Mucosa of descending colon (tissue), 3 donors: ENCODE results near the gene PPP1R27. TPM values are rescaled to one million over a fixed set of nuclear protein-coding genes. Genes with fewer than 3 reads are reported as not detected.

ENCODE experiments used
- ATAC-seq: fragments of 200-7000 bp; cut with Tn5 transposase; one replicate; pipeline ENCODE4 v1.9.1; 2020; ENCODE audit warnings: mild to moderate bottlenecking, moderate library complexity
- DNase-seq, 3 donors: peaks; one replicate each; pipeline ENCODE4 v3.0.0-alpha.2; 2020
- H3K36me3 ChIP-seq: fragments of 200-600 bp; one replicate; pipeline ENCODE4 v1.8.0; 2021; ENCODE audit warnings: low read depth, mild to moderate bottlenecking
- H3K4me1 ChIP-seq: fragments of 200-600 bp; one replicate; pipeline ENCODE4 v1.8.0; 2021; ENCODE audit warnings: low read depth, mild to moderate bottlenecking
- H3K4me3 ChIP-seq: fragments of 200-600 bp; one replicate; pipeline ENCODE4 v1.8.0; 2021; ENCODE audit warnings: mild to moderate bottlenecking
- H3K9me3 ChIP-seq: fragments of 200-600 bp; one replicate; pipeline ENCODE4 v1.8.0; 2021; ENCODE audit warnings: mild to moderate bottlenecking
- intact Hi-C, 2 donors: fragments of 100-400 bp; cut with DNase I in 1 of 2; cut with micrococcal nuclease in 1 of 2; formaldehyde crosslinking; loops; one replicate each; pipeline versions ENCODE4 v1.11.0 to v1.11.1; 2022; cut with DNase I, micrococcal nuclease
- total RNA-seq, 3 donors: library from RNA; stranded (reverse); fragmentation: NEBNext Ultra II Directional in 2 of 3; extraction: Animal tissue kit (Norgen Biotek cat#: 25700) in 2 of 3; gene quantifications; one replicate each; pipeline versions ENCODE4 v1.2.1 to v1.2.4, GENCODE V29; 2021 to 2023
- TF ChIP-seq, protein P1 (sequence below): fragments of 200-600 bp; IDR thresholded peaks from one replicate; pipeline ENCODE4 v1.8.0; 2022; ENCODE audit warnings: antibody characterized with exemption, mild to moderate bottlenecking
- donor health status: DM: no; HTN: no; CAD: no; lungs with moderate emphysema.
- donor health status: DM: no; HTN: no; CAD: no.
- donor health status: DM: no; HTN: yes; CAD: no.

PPP1R27 gene
- total RNA-seq, 3 donors from 2014 or later = 0.52 to 0.84 TPM; not detected in 1

DNA sequence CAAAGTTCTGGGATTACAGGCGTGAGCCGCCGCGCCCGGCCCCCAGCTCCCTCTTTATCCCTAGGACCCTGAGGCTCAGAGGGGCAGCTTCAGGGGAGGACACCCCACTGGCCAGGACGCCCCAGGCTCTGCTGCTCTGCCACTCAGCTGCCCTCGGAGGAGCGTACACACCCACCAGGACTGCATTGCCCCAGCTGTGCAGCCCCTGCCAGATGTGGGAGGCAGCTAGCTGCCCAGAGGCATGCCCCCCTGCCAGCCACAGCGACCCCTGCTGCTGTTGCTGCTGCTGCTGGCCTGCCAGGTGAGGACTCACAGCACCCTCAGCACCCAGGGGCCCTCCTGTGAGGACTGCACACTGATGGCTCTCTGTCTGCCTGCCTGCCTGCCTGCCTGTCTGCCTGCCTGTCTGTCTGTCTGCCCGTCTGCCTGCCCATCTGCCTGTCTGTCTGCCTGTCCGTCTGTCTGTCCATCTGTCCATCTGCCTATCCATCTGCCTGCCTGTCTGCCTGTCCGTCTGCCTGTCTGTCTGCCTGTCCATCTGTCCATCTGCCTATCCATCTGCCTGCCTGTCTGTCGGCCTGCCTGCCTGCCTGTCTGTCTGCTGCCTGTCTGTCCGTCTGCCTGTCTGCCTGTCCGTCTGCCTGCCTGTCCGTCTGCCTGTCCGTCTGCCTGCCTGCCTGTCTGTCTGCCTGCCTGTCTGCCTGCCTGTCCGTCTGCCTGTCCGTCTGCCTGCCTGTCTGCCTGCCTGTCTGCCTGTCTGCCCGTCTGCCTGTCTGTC lies 25.9 kb downstream of the PPP1R27 start:
- no peak overlapping the region for H3K4me3 ChIP-seq
- H3K4me1 ChIP-seq = peaks cover 3% of the 10 kb centered on the region
- H3K9me3 ChIP-seq = no peaks in the 10 kb centered on the region
- intact Hi-C loops = no loop called here
- no peak for DNase-seq
- TF ChIP-seq, protein P1, sequence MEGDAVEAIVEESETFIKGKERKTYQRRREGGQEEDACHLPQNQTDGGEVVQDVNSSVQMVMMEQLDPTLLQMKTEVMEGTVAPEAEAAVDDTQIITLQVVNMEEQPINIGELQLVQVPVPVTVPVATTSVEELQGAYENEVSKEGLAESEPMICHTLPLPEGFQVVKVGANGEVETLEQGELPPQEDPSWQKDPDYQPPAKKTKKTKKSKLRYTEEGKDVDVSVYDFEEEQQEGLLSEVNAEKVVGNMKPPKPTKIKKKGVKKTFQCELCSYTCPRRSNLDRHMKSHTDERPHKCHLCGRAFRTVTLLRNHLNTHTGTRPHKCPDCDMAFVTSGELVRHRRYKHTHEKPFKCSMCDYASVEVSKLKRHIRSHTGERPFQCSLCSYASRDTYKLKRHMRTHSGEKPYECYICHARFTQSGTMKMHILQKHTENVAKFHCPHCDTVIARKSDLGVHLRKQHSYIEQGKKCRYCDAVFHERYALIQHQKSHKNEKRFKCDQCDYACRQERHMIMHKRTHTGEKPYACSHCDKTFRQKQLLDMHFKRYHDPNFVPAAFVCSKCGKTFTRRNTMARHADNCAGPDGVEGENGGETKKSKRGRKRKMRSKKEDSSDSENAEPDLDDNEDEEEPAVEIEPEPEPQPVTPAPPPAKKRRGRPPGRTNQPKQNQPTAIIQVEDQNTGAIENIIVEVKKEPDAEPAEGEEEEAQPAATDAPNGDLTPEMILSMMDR = no peak
- H3K36me3 ChIP-seq = no peaks in the 10 kb centered on the region
- peak; percentile 7 for ATAC-seq

DNA sequence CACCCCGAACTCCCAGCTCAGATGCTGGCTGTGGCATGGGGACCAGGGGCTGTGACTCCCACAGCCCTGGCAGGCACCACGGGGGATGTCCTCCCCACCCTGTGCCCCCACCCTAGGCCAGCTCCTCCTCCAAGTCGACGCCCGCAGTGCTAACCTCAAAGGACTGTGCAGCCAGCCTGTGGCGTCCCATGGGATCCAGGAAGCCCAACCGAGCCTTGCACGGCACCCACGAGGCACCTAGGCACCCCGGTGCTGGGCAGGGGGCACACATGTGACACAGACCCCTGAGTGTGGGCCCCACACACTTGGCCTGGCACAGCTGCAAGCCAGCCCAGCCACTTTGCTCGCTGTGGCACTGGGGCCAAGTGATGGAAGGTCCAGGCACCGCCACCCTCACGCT lies 27.0 kb downstream of the PPP1R27 start:
- intact Hi-C loops = no loop called here
- DNase-seq (no peak), ATAC-seq (no peak)
- Histone ChIP-seq H3K4me1 (peaks cover 3% of the 10 kb centered on the region), H3K36me3 (no peaks in the 10 kb centered on the region), H3K9me3 (no peaks in the 10 kb centered on the region), H3K4me3 (no peak overlapping the region)
- TF ChIP-seq, protein P1 = no peak

DNA sequence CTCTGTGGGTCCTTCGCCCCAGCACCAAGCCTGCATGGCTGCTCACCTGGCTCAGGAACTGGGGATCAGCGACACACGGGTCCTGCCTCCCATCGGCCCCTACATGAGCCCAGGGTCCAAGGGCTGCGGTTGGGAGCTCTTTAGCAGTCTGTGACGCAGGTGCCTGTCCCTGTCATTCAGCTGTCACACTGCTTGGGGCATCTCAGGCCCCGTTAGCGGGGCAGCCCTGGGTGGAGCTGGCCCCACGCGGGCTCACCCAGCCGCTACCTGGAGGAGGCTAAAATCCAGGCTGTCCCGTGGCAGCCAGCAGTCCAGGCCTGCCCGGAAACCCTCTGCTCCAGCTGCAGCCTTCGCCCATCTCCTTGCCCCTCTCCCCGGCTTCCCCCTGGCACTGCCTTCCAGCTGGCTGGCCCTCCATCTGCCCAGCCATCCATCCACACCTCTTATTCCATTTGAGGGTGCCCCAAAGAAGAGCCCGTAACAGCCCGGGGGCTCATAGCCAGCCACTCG lies 27.6 kb downstream of the PPP1R27 start:
- intact Hi-C loops = no loop called here

DNA sequence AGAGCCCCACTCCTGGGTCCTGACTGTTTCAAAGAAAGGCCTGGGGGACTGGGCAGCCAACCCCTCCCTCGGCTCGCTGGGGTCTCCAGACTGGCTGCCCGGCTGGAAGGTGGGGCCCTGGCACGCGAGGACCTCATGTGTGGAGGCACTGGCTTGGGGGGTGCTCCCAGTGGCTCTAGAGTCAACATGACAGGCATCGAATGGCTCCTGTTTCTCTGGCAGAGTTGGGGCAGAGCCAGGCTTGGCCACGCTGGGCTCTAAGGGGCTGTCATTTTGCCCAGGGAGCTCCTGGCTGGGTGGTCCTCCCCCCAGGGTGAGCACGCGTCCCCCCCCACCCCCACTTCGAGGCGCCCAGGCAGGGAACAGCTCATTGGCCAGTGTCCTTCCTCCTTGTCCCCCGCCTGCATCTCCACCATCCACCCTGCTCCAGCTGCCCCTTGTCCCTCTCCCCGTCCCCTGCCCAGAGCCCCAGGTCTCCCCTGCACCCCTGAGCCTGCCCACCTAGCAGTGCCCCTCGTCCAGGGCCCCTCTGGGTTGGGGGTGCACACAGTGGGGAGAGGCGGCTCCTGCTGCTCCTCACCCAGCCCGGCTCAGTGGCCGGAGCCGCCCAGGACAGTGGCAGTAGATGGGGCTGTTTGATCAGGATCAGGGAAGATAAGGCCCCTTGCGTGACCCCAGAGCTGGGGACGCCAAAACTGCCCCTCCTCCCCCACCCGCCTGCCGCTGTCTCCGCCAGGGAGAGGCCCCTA lies 28.2 kb downstream of the PPP1R27 start:
- TF ChIP-seq, protein P1 = no peak
- intact Hi-C loops = no loop called here
- Histone ChIP-seq H3K4me1 (peaks cover 3% of the 10 kb centered on the region), H3K9me3 (no peaks in the 10 kb centered on the region), H3K4me3 (no peak overlapping the region), H3K36me3 (no peaks in the 10 kb centered on the region)
- ATAC-seq = peak; percentile 15
- no peak for DNase-seq

More for the DNA sequence above, 27.6 kb downstream of the PPP1R27 start:
- H3K4me3 ChIP-seq = no peak overlapping the region
- H3K4me1 ChIP-seq = peaks cover 3% of the 10 kb centered on the region
- no peaks in the 10 kb centered on the region for H3K36me3 ChIP-seq
- no peaks in the 10 kb centered on the region for H3K9me3 ChIP-seq
- TF ChIP-seq, protein P1 = no peak
- ATAC-seq (no peak), DNase-seq (no peak)

DNA sequence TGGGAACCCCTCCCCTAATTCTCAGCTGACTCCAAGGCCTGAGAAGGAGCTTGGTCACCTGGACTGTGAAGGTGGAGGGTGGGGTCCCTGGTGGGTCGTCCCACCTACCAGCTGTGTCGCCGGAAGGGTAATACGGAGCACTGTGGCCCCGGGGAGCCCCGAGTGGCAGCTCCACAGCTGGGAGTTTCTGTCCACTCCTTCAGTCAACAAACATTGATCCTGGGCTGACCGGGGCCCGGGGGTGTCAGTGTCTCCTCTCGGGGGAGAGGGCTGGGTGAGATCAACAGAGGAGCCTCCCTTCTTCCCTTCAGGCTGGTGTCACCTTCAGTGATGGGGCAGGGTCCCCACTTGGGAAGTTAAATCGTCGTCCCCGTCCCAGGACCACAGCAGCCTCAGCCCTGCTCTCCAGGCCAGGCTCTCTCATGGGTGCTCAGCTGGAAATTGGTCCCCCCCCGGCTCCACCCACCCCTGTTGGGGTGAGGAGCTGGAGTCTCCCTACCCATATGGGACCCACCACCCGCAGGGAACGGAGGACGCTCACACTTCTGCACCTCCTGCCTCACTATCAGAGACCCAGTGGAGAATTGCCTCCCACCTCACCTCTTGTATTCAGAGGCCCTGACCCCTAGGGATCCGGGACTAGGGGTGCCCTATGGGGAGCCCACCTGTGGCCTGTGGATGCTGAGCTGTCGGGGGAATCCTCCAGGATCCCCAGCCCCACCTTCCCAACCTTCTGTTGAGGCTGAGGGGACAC lies 29.0 kb downstream of the PPP1R27 start:
- TF ChIP-seq, protein P1 = no peak
- no peak for DNase-seq
- H3K36me3 ChIP-seq = no peaks in the 10 kb centered on the region
- no peak overlapping the region for H3K4me3 ChIP-seq
- H3K9me3 ChIP-seq = no peaks in the 10 kb centered on the region
- no peak for ATAC-seq
- H3K4me1 ChIP-seq = peaks cover 3% of the 10 kb centered on the region
- intact Hi-C loops = no loop called here
